Osteoblast (primary cell): ENCODE measurements around the gene UNC93B1. TPM values are rescaled to one million over a fixed set of nuclear protein-coding genes. Genes with fewer than 3 reads are reported as not detected.

ENCODE experiments used
- DNase-seq: peaks from one replicate; pipeline ENCODE4 v3.0.0; 2011; ENCODE audit warnings: low spot score, mixed read lengths; ENCODE audit not compliant: insufficient read length; ENCODE audit errors: missing footprints
- H2AFZ ChIP-seq: 2 replicates; pipeline ENCODE4 v1.6.0; 2011; ENCODE audit warnings: mild to moderate bottlenecking, low read length
- H3K27ac ChIP-seq: 2 replicates; pipeline ENCODE4 v1.5.1; 2011; ENCODE audit warnings: mild to moderate bottlenecking, low read depth, low read length, moderate library complexity
- H3K27me3 ChIP-seq: 2 replicates; pipeline ENCODE4 v1.6.0; 2012; ENCODE audit warnings: mild to moderate bottlenecking, control low read depth, inconsistent platforms, low read length, moderate library complexity; ENCODE audit not compliant: insufficient read depth
- H3K36me3 ChIP-seq: 2 replicates; pipeline ENCODE4 v1.5.1; 2011; ENCODE audit warnings: mild to moderate bottlenecking, low read length, control low read depth, moderate library complexity; ENCODE audit not compliant: insufficient read depth
- H3K4me1 ChIP-seq: 2 replicates; pipeline ENCODE4 v1.5.1; 2011; ENCODE audit warnings: mild to moderate bottlenecking, low read length, control low read depth, moderate library complexity; ENCODE audit not compliant: insufficient read depth
- H3K4me2 ChIP-seq: 2 replicates; pipeline ENCODE4 v1.6.0; 2011; ENCODE audit warnings: mild to moderate bottlenecking, low read length; ENCODE audit not compliant: insufficient read depth
- H3K4me3 ChIP-seq: fragments of 200-600 bp; sonication (generic); 3 replicates; pipeline ENCODE4 v1.5.1; 2012; ENCODE audit warnings: mild to moderate bottlenecking, low read length, inconsistent platforms; ENCODE audit not compliant: insufficient read depth
- H3K79me2 ChIP-seq: 2 replicates; pipeline ENCODE4 v1.6.0; 2012; ENCODE audit warnings: mild to moderate bottlenecking, low read length, control low read depth, inconsistent platforms; ENCODE audit not compliant: insufficient read depth
- H3K9me3 ChIP-seq: 2 replicates; pipeline ENCODE4 v1.5.1; 2011; ENCODE audit warnings: low read depth, low read length, control low read depth
- H4K20me1 ChIP-seq: 2 replicates; pipeline ENCODE4 v1.6.0; 2012; ENCODE audit warnings: mild to moderate bottlenecking, low read length, control low read depth; ENCODE audit not compliant: insufficient read depth
- total RNA-seq: library from RNA; depleted of rRNA; stranded (reverse); fragments of >200 nt; gene quantifications from 2 replicates; pipeline ENCODE4 v1.2.3, GENCODE V29; 2012
- TF ChIP-seq, protein P1 (sequence below): IDR thresholded peaks from 2 replicates; pipeline ENCODE4 v1.5.1; 2011; ENCODE audit warnings: mild to moderate bottlenecking, low read depth, low read length, moderate library complexity; ENCODE audit errors: extremely low read depth

UNC93B1 gene
- total RNA-seq, 1 donor, result 39.8 TPM

DNA sequence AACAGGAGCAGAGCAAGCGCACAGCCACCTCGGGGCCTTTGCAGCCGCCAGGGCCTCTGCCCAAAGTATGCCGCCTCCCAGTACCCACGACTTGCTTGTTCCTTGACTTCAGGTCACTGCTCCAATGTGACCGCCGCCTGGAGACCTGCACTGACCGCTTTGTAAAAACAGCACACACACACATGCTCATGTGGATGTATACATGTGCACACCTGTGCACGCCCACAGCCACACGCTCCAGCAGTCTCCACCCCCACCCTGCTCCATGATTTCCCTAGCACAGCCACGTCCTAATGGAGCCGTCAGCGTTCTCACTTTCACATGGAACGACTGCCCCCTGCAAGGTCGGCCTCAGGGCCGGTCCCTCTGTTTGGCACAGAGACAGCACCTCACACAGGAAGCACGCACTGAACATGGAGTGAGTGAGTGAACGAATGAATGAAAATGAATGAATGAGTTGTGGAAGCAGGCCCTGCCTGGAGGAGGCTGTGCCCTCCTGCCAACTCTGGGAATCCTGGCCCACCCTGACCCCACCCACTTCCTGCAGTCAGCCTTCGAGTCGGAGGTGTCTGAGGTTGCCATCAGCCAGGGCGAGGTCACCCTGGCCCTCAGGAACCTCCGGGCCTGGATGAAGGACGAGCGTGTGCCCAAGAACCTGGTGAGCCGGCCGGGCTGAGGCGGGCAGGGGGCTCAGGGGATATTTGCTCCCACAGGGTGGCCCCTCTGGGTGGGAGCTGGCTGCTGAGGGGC, 14.3 kb upstream of the UNC93B1 start:
- Histone ChIP-seq H3K4me1 (peaks cover 22% of the 10 kb centered on the region), H3K79me2 (peaks cover 10% of the 10 kb centered on the region), H3K27me3 (no peaks in the 10 kb centered on the region), H3K9me3 (no peaks in the 10 kb centered on the region), H4K20me1 (no peaks in the 10 kb centered on the region), H3K4me2 (no peak overlapping the region), H2AFZ (no peak overlapping the region), H3K27ac (no peak overlapping the region), H3K36me3 (peaks cover 12% of the 10 kb centered on the region), H3K4me3 (no peak overlapping the region)
- TF ChIP-seq, protein P1, sequence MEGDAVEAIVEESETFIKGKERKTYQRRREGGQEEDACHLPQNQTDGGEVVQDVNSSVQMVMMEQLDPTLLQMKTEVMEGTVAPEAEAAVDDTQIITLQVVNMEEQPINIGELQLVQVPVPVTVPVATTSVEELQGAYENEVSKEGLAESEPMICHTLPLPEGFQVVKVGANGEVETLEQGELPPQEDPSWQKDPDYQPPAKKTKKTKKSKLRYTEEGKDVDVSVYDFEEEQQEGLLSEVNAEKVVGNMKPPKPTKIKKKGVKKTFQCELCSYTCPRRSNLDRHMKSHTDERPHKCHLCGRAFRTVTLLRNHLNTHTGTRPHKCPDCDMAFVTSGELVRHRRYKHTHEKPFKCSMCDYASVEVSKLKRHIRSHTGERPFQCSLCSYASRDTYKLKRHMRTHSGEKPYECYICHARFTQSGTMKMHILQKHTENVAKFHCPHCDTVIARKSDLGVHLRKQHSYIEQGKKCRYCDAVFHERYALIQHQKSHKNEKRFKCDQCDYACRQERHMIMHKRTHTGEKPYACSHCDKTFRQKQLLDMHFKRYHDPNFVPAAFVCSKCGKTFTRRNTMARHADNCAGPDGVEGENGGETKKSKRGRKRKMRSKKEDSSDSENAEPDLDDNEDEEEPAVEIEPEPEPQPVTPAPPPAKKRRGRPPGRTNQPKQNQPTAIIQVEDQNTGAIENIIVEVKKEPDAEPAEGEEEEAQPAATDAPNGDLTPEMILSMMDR, result no peak
- no peak for DNase-seq

DNA sequence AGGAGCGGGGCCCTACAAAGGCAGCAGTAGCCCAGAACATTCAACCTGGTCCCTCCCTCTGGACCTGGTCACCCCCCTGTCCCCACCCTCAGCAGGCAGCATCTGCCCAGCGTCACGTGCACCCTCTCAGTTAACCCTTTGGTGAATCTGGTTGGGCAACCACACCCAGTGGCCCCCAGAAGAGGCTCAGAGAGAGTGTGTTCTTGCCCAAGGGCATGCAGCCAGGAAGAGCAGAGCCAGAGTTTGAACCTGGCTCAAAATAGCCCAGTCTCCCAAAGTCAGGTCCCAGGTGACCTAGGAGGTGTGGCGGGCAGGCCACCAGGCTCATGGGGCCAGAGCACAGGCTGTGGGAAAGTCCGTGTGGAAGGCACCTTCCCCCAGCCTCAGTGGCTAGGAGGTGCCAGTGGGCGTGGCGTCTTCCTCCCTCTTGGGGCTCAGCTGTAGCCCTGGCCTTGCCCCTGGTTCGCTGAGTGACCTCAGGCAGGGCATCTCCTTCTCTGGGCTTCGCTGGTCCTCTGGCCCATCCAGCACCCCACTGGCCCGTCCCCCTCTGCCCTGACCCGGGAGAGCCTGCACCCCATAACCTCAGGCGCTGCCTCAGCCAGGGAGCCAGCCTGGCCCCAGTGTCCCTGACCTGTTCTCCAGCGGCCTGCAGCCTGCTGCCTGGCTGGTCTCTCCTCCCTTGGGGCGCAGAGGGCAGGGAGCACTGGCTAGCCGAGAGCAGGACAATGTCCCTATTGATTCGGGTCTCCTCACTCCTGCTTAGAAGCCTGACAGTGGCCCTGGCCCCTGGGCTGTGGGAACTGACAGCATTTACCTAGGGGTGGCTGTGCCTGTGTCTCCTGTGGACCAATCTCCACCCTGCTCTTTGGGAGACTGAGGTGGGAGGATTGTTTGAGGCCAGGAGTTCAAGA, 13.3 kb upstream of the UNC93B1 start:
- TF ChIP-seq, protein P1, result no peak
- Histone ChIP-seq H3K27ac (no peak overlapping the region), H2AFZ (no peak overlapping the region), H3K9me3 (no peaks in the 10 kb centered on the region), H3K4me3 (no peak overlapping the region), H4K20me1 (no peaks in the 10 kb centered on the region), H3K79me2 (peaks cover 19% of the 10 kb centered on the region), H3K36me3 (peaks cover 12% of the 10 kb centered on the region), H3K27me3 (no peaks in the 10 kb centered on the region), H3K4me1 (peaks cover 32% of the 10 kb centered on the region), H3K4me2 (no peak overlapping the region)
- peak; percentile 90 for DNase-seq

DNA sequence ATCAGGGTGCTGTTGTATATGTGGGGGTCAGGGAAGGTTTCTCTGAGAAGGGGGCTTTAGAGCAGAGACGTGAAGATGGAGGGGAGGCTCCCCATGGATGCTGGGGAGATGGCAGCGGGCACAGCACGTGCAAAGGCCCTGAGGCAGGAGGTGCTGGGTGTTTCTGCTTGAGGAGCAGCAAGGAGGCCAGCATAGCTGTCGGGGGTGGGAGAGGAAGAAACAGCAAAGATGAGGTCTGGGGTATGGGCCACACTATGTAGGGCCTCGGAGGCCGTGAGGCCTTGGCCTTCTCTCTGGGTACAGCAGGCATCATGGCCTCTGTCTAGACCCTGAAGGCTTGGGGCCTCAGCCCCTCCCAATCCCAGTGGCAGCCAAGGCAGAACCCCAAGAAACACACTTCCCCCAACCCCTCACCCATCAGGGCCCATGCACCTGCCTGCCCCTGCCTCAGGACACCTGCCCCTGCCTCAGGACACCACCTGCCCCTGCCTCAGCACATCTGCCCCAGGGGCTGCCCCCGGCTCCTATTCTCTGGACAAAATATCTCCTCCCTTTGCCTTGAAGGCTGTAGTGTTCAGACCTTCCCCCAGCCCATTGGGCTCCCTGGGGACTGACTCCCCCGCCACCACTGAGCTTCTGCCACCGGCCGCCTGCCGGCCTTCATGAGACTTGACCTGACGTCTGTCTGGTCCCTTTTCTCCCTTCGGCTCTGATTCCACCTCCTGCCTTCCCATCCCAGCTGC, 12.4 kb upstream of the UNC93B1 start:
- no peak for DNase-seq
- no peaks in the 10 kb centered on the region for H3K27me3 ChIP-seq
- H2AFZ ChIP-seq, result no peak overlapping the region
- no peak overlapping the region for H3K4me3 ChIP-seq
- no peaks in the 10 kb centered on the region for H4K20me1 ChIP-seq
- peaks cover 40% of the 10 kb centered on the region for H3K4me1 ChIP-seq
- peaks cover 5% of the 10 kb centered on the region for H3K36me3 ChIP-seq
- no peak overlapping the region for H3K27ac ChIP-seq
- no peak overlapping the region for H3K4me2 ChIP-seq
- no peaks in the 10 kb centered on the region for H3K9me3 ChIP-seq
- peaks cover 27% of the 10 kb centered on the region for H3K79me2 ChIP-seq
- TF ChIP-seq, protein P1, result no peak
